SK-N-MC (cell line): ENCODE measurements around the gene IGFN1.

Experiments
- EZH2 ChIP-seq: fragments of 200-600 bp; sonication (generic); IDR thresholded peaks from one replicate; pipeline ENCODE4 v1.6.1; 2017; ENCODE audit warnings: antibody characterized with exemption
- POLR2AphosphoS5 ChIP-seq: IDR thresholded peaks from 2 replicates; pipeline ENCODE4 v1.6.1; 2012; ENCODE audit warnings: mild to moderate bottlenecking, low read depth, low read length, borderline replicate concordance

DNA sequence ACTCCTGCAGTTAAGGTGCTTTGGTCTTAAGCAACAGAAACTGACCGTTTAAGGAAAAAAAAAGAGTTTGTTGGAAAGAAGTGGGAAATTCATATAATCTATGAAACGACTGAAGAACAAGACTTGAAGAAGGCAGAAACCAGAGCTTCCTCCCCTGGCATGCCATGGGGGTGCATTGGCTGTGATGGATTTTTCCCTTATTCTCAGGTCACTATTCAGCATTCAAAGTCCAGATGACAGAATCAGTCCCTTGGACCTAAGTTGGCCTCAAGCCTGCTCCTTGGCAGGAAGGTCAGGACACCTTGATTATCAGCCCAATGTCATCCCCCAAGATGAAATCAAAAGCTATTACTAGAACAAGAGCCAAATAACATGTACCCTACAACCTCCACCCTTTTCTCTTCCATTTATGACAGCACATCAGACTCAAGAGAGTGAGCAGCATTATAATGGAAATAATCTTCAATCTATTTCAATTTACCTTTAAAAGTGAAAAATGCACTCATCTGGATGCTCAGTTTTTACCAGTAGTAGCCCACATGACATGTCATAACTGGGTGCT is 20.6 kb upstream of the IGFN1 start:
- no peak for TF ChIP-seq POLR2AphosphoS5
- no peak for TF ChIP-seq EZH2
